GM10847 (cell line): Measurements from ENCODE around the gene NCCRP1.
"Not testable (repeated sequence)": the region's sequence is repeated elsewhere in the genome, so short reads cannot be mapped to it uniquely, and the experiment has no call there.

Experiments used
- POLR2A ChIP-seq: IDR thresholded peaks from 2 replicates; pipeline ENCODE4 v1.6.1; 2011; ENCODE audit not compliant: insufficient read length; ENCODE audit errors: extremely low read depth

NCCRP1 gene

GRCh38 chr19:39244410-39245100, 47.8 kb downstream of the NCCRP1 start, which contains the start of gene IFNL3:
Gene IFNL3 (minus strand): TSS chr19:39245006. CDS start chr19:39244967, 39 bp downstream.
- not testable (repeated sequence) for TF ChIP-seq POLR2A

- no peak for TF ChIP-seq POLR2A
Measured at GRCh38 chr19:39246951-39247669, 50.3 kb downstream of the NCCRP1 start.

GRCh38 chr19:39247701-39248664, 51.2 kb downstream of the NCCRP1 start:
- TF ChIP-seq POLR2A = no peak

GRCh38 chr19:39248806-39249205, 52.0 kb downstream of the NCCRP1 start, which contains the start of gene IFNL4:
Gene IFNL4 (minus strand): TSS chr19:39248856.
- TF ChIP-seq POLR2A = no peak

GRCh38 chr19:39251081-39251480, 54.3 kb downstream of the NCCRP1 start:
- no peak for TF ChIP-seq POLR2A
